GM18507 (cell line): ENCODE data around the gene CTH.
"Not testable (repeated sequence)": the region's sequence is repeated elsewhere in the genome, so short reads cannot be mapped to it uniquely, and the experiment has no call there.

Experiments used
- DNase-seq: peaks from one replicate; pipeline ENCODE4 v3.0.0; 2011; ENCODE audit warnings: low read depth; ENCODE audit not compliant: insufficient read length; ENCODE audit errors: extremely low spot score
- FAIRE-seq: peaks from 2 replicates; lab custom pipeline; 2011; peaks lifted over from hg19 to GRCh38; lab: Jason Lieb, UNC

The CTH gene

DNA sequence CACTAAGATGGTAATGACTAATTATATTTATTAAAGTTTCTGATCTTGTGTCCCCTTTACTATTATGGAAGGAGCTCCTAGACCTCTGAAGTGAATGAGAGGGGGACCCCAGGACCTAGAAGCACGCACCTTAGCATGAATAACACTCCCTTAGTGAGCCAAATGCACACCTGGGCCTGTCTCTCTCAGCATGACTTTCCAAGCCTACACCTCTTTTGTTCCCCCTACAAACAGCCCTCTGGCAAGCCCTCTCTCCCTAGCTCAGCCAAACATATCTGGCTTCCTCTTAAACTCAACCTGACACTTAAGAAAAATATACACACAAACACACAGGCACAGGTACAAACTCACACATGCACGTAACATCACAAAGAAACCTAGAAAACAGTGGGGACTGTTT is 7.3 kb upstream of the CTH start:
- FAIRE-seq: no peak
- DNase-seq: no peak

GRCh38 chr1:70405780-70406416 is 5.2 kb upstream of the CTH start:
- no peak for FAIRE-seq
- DNase-seq: no peak

DNA sequence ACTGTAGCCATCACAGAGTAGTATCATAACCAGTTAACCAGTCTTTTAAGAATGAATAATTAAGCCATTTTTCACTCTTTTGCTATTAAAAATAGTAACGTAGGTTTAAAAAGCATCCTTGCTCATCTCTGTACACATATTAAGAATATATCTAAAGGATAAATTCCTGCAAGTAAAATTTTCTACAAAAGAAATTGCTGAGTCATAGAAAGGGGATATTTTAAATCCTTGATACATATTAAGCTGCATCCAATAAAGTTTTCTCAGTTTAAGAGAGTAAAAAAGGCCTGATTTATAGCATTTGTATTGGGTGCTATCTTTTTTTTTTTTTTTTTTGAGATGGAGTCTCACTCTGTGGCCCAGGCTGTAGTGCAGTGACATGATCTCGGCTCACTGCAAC is 1.9 kb upstream of the CTH start:
- FAIRE-seq: no peak

DNA sequence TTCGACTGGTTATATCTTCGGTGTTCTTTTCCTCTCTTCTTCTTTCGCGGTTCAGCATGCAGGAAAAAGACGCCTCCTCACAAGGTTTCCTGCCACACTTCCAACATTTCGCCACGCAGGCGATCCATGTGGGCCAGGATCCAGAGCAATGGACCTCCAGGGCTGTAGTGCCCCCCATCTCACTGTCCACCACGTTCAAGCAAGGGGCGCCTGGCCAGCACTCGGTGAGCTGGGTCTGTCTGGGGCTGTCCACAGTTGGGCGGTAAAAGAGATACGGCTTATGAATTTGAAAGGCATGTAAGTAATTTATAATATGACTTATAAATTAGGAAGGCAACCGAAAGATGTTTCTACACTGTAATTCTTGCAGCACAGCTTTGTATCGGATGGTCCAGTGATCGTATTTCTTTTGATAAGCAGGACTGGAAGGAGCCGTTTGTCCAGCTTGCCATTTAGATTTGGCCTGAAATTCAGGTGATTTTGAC is 334 bp downstream of the CTH start:
- FAIRE-seq: no peak

More for the DNA sequence above, 1.9 kb upstream of the CTH start:
- DNase-seq: no peak

GRCh38 chr1:70415882-70416281 is 4.8 kb downstream of the CTH start:
- DNase-seq (no peak), FAIRE-seq (peak; percentile 31)

More for the DNA sequence above, 334 bp downstream of the CTH start:
- DNase-seq: no peak

- DNase-seq, FAIRE-seq: not testable (repeated sequence)
Measured at GRCh38 chr1:70418973-70419734, 8.1 kb downstream of the CTH start.

GRCh38 chr1:70420320-70420719 is 9.3 kb downstream of the CTH start:
- DNase-seq: no peak

DNA sequence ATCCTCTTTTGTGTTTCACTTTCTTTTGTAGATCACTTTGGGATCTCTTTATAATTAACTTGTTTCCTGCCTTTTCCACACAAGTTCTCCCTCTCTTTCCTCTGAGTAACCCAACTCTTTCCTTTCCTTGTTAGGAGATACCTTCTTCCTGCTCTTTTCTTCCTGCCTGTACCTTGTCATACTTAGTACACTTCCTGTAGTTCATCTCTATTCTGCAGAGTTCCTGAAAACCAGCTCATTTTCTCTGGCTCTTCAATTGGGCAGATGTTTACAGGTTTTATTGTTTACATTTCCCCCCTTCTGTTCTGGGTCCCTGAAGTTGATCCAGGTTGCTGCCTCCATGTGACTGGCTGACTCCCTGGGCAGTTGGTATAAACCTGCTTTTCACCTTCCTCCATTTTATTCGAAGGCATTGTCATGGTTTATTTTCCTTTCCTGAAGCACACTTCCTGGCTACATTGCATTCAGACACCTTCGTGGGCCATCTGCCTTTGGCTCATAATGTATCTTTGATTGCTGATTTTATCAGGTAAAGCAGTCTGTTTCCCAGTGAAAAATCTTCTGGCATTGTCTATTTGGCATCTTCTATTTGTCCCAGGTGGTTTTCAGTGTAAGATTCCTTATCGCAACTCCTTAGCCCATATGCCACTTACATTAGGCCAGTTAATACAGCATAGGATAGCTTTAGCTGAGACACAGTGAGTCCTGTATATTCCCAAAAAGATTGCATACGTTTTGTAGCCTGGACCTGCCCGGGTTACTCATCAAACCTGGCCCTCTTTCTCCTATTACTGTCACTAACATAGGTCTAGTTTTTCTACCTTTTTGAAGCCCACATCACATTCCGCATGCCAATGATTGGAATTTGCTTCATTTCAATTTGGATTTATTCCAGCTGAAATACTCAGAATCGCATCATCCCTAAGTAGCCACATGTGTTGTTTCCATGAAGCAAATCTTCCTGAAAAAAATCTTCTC is 15.4 kb downstream of the CTH start:
- FAIRE-seq: no peak
- DNase-seq: no peak

More at GRCh38 chr1:70420320-70420719, 9.3 kb downstream of the CTH start:
- FAIRE-seq: no peak

DNA sequence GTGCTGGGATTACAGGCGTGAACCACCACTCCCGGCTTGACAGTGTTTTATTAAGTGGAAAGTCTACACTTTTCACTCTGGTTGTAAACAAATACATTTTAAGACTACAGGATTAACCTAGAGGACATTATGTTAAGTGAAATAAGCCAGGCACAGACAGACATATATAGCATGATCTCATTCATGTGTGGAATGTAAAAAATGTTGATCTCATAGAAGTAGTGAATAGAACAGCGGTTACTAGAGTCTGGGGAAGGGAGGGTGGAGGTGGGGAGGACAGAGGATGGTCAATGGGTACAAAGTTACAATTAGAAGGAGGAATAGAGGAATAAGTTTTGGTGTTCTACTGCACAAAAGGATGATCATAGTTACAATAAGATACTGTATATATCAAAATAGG is 16.9 kb downstream of the CTH start:
- FAIRE-seq: no peak
- no peak for DNase-seq

DNA sequence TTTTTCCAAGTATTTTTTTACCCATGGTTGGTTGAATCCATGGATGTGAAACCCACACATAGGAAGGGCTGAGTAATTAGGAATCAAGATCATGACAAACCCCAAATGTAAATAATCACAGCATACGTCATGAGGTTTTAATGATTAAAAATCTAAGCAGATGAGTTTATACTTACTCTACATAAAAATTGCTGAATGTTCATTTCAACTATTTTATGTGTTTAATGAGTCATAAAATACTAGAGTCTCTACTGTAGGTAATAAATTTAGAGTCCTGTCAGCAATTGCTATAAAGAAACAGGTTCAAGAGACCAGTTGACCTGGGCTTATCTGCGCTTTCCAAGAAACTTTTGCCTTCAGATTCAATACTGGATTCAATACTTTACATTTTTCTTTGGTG is 18.2 kb downstream of the CTH start:
- FAIRE-seq (no peak), DNase-seq (no peak)

GRCh38 chr1:70429757-70430156 is 18.7 kb downstream of the CTH start:
- no peak for DNase-seq
- no peak for FAIRE-seq

DNA sequence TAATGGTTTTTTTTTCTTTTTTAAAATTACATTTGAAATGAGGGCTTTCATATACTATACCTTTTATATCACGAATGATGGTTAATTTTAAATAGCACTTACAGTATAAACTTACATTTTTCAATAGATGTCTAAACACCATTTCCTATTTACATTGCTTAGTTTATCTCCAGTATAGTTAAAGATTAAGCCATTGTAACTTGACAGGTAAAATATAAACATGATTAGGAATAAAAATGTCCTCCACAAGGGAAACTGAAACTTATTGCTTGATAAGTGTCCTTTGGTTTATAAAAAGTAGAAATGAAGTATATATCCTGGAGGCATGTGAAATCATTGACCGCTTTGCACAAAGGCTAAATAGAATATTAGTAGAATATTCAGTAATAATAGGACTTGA is 20.2 kb downstream of the CTH start:
- no peak for FAIRE-seq
- DNase-seq: no peak

DNA sequence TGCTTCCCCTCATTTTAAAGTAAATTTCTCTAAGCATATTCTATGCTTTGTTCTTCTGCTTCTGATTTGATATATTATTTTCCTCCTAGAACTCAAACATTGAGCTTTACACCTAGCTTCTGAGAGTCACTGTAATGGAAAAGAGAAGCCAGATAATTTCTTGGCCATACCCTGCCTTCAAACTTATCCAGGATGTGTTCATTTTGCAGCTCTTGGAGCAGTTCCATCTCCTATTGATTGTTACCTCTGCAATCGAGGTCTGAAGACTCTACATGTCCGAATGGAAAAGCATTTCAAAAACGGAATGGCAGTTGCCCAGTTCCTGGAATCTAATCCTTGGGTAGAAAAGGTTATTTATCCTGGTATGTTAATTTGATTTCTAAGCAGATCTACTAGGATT is 20.8 kb downstream of the CTH start:
- FAIRE-seq (no peak), DNase-seq (no peak)

GRCh38 chr1:70434253-70434859 is 23.3 kb downstream of the CTH start:
- DNase-seq: no peak
- FAIRE-seq: no peak

DNA sequence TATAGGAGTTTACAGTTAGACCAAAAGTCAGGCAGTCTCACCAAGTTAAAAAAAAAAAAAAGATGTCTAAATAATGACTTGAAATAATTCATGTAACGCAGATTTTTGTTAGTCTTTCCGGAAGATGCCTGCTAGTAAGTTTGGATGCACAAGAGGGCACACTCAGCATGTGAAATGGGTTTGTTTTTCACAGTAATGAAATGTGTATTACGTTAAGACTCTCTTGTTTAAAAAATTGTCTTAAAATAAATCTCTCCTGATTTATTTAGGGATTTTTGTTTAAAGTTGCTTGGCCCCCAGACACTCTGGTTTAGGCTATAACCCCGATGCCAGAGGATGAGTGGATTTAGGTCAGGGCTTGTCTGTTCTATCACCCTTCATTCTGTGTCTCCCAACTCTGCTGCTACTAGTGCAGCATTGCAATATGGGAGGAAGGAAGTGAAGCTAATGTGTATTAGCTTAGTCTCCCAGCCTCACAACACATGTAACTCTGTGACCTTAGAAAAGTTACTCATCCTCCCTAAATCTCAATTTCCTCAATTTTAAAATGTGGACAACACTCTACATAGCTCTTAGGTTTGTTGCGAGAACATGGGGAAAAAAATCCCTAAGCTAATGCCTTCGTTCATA is 25.7 kb downstream of the CTH start:
- FAIRE-seq (no peak), DNase-seq (no peak)

GRCh38 chr1:70438529-70438928 is 27.5 kb downstream of the CTH start:
- no peak for FAIRE-seq
- no peak for DNase-seq

GRCh38 chr1:70440642-70441391 is 29.7 kb downstream of the CTH start:
- FAIRE-seq (no peak), DNase-seq (no peak)

GRCh38 chr1:70441392-70442035 is 30.4 kb downstream of the CTH start:
- DNase-seq (no peak), FAIRE-seq (no peak)
